HCT116 (cell line): ENCODE data around the gene HLA-DPA1. TPM values are rescaled to one million over a fixed set of nuclear protein-coding genes. Genes with fewer than 3 reads are reported as not detected.

ENCODE experiments used
- ATAC-seq: fragments of 200-7000 bp; cut with Tn5 transposase; 2 replicates; pipeline ENCODE4 v1.9.1; 2020; ENCODE audit warnings: mild to moderate bottlenecking, moderate library complexity
- BruUV-seq: library from RNA; stranded (reverse); fragments of 400-500 nt; replicated peaks from 2 replicates; lab custom pipeline; 2021; lab: Mats Ljungman, UMichigan
- CTCF ChIA-PET: fragments of 300-600 bp; sonication (Branson Sonifier 250); formaldehyde crosslinking; loops from one replicate; lab custom pipeline; 2021; ENCODE audit warnings: antibody characterized with exemption; lab: Charles Lee
- POLR2A ChIA-PET: fragments of 300-600, 350-600 bp; sonication (Branson Sonifier 250); formaldehyde crosslinking; loops from one replicate; lab custom pipeline; 2021; ENCODE audit warnings: antibody characterized with exemption; lab: Charles Lee
- RAD21 ChIA-PET, 2 experiments: fragments of 300-600 bp; sonication (Branson Sonifier 250); formaldehyde crosslinking; loops; one replicate each; lab custom pipeline; 2023; ENCODE audit warnings: low total read pairs in 2 of 2; ENCODE audit not compliant: uncharacterized antibody in 2 of 2, unreplicated experiment in 2 of 2, low non-redundant PET in 1 of 2; lab: Charles Lee
- DNase-seq: peaks from one replicate; pipeline ENCODE4 v3.0.0-alpha.2; 2010; ENCODE audit warnings: low read depth, low spot score
- H2AFZ ChIP-seq: fragments of 200-600 bp; shearing (Covaris generic), sonication (generic); 2 replicates; pipeline ENCODE4 v1.6.1; 2017; ENCODE audit warnings: low read depth, mixed run types, mixed read lengths, antibody characterized with exemption, low read length; ENCODE audit not compliant: poor library complexity, severe bottlenecking
- H3K27ac ChIP-seq: 2 replicates; pipeline ENCODE4 v1.5.1; 2012; ENCODE audit warnings: low read depth, low read length
- H3K27me3 ChIP-seq: fragments of 200-600 bp; sonication (generic); 2 replicates; pipeline ENCODE4 v1.6.1; 2016; ENCODE audit warnings: mixed run types, low read length, mixed read lengths; ENCODE audit not compliant: insufficient read depth
- H3K36me3 ChIP-seq, 2 experiments: fragments of 200-500 bp in 1 of 2; fragments of 200-600 bp in 1 of 2; sonication (Bioruptor generic) in 1 of 2; sonication (generic) in 1 of 2; 2 replicates each; pipeline versions ENCODE4 v1.5.1 to v1.6.1; 2014 to 2016; ENCODE audit warnings: low read length in 2 of 2, inconsistent platforms in 1 of 2, mixed read lengths in 1 of 2, mixed run types in 1 of 2; ENCODE audit not compliant: insufficient read depth in 2 of 2, control insufficient read depth in 1 of 2
- H3K4me1 ChIP-seq, 2 experiments: fragments of 200-600 bp in 1 of 2; sonication (generic) in 1 of 2; 2 replicates each; pipeline versions ENCODE4 v1.5.1 to v1.6.1; 2012 to 2017; ENCODE audit warnings: low read length in 2 of 2, inconsistent platforms in 1 of 2, mild to moderate bottlenecking in 1 of 2, mixed read lengths in 1 of 2, mixed run types in 1 of 2, moderate library complexity in 1 of 2; ENCODE audit not compliant: insufficient read depth in 2 of 2, control insufficient read depth in 1 of 2
- H3K4me2 ChIP-seq: fragments of 200-600 bp; sonication (generic); 2 replicates; pipeline ENCODE4 v1.6.1; 2017; ENCODE audit warnings: mixed run types, low read length, mixed read lengths
- H3K4me3 ChIP-seq, 2 experiments: fragments of 200-600 bp in 1 of 2; sonication (generic) in 1 of 2; replicated peaks in 1 of 2; 2 replicates each; pipeline ENCODE4 v1.5.1; 2011 to 2016; ENCODE audit warnings: low read length in 2 of 2, control low read depth in 1 of 2, low read depth in 1 of 2, mild to moderate bottlenecking in 1 of 2, mixed read lengths in 1 of 2, mixed run types in 1 of 2
- H3K79me2 ChIP-seq: fragments of 200-600 bp; sonication (generic); 2 replicates; pipeline ENCODE4 v1.6.1; 2017; ENCODE audit warnings: mild to moderate bottlenecking, mixed run types, low read length, moderate library complexity, mixed read lengths; ENCODE audit not compliant: insufficient read depth
- H3K9ac ChIP-seq: fragments of 200-600 bp; sonication (generic); 2 replicates; pipeline ENCODE4 v1.6.1; 2016; ENCODE audit warnings: low read length, mixed read lengths
- H3K9me2 ChIP-seq: fragments of 200-600 bp; sonication (generic), shearing (Covaris generic); 2 replicates; pipeline ENCODE4 v1.6.1; 2017; ENCODE audit warnings: mixed run types, mild to moderate bottlenecking, moderate library complexity; ENCODE audit not compliant: insufficient read depth
- H3K9me3 ChIP-seq, 2 experiments: fragments of 200-500 bp in 1 of 2; fragments of 200-600 bp in 1 of 2; sonication (Bioruptor generic) in 1 of 2; sonication (generic) in 1 of 2; 2 replicates each; pipeline ENCODE4 v1.6.1; 2014 to 2017; ENCODE audit warnings: low read length in 2 of 2, mixed read lengths in 2 of 2, inconsistent platforms in 1 of 2, low read depth in 1 of 2, mild to moderate bottlenecking in 1 of 2, mixed run types in 1 of 2, moderate library complexity in 1 of 2; ENCODE audit not compliant: control insufficient read depth in 1 of 2, insufficient read depth in 1 of 2
- H4K20me1 ChIP-seq: fragments of 200-600 bp; sonication (generic), shearing (Covaris generic); 2 replicates; pipeline ENCODE4 v1.6.1; 2017; ENCODE audit warnings: mixed run types, mild to moderate bottlenecking, moderate library complexity; ENCODE audit not compliant: insufficient read depth
- CBX3 ChIP-seq: IDR thresholded peaks from 2 replicates; pipeline ENCODE4 v1.6.1; 2012; ENCODE audit warnings: low read depth
- CEBPB ChIP-seq: IDR thresholded peaks from 2 replicates; pipeline ENCODE4 v1.6.1; 2012; ENCODE audit warnings: low read depth
- EGR1 ChIP-seq: IDR thresholded peaks from 2 replicates; pipeline ENCODE4 v1.6.1; 2012; ENCODE audit warnings: low read depth
- ELF1 ChIP-seq: IDR thresholded peaks from 2 replicates; pipeline ENCODE4 v1.6.1; 2012; ENCODE audit warnings: low read depth, borderline replicate concordance
- EZH2 ChIP-seq: fragments of 200-600 bp; sonication (generic); IDR thresholded peaks from 2 replicates; pipeline ENCODE4 v1.6.1; 2017; ENCODE audit warnings: antibody characterized with exemption, mixed run types
- FOSL1 ChIP-seq: IDR thresholded peaks from 2 replicates; pipeline ENCODE4 v1.6.1; 2012; ENCODE audit warnings: low read depth
- MAX ChIP-seq: IDR thresholded peaks from 2 replicates; pipeline ENCODE4 v1.6.1; 2012
- POLR2A ChIP-seq: IDR thresholded peaks from 2 replicates; pipeline ENCODE4 v1.7.0; 2011; ENCODE audit warnings: borderline replicate concordance; ENCODE audit not compliant: insufficient read depth, insufficient read length; ENCODE audit errors: extremely low read depth
- POLR2AphosphoS5 ChIP-seq: IDR thresholded peaks from 2 replicates; pipeline ENCODE4 v1.6.1; 2011; ENCODE audit warnings: mild to moderate bottlenecking, low read depth, low read length, moderate library complexity
- REST ChIP-seq: IDR thresholded peaks from 2 replicates; pipeline ENCODE4 v1.6.1; 2012; ENCODE audit warnings: low read depth
- SIN3A ChIP-seq: IDR thresholded peaks from 2 replicates; pipeline ENCODE4 v1.6.1; 2012; ENCODE audit warnings: low read depth
- SP1 ChIP-seq: IDR thresholded peaks from 2 replicates; pipeline ENCODE4 v1.6.1; 2012; ENCODE audit warnings: low read depth
- YY1 ChIP-seq: IDR thresholded peaks from 2 replicates; pipeline ENCODE4 v1.6.1; 2011; ENCODE audit warnings: low read length, low read depth, moderate library complexity, mild to moderate bottlenecking; ENCODE audit not compliant: insufficient replicate concordance; ENCODE audit errors: extremely low read depth
- ZFX ChIP-seq: fragments of 450-650 bp; IDR thresholded peaks from 2 replicates; pipeline ENCODE4 v1.6.1; 2017
- ZNF274 ChIP-seq: fragments of 200-500 bp; sonication (Bioruptor generic); IDR thresholded peaks from 2 replicates; pipeline ENCODE4 v1.6.1; 2014; ENCODE audit warnings: mild to moderate bottlenecking, low read depth, low read length, inconsistent platforms
- intact Hi-C: fragments of 100-400 bp; cut with micrococcal nuclease; formaldehyde crosslinking; loops from 2 replicates; pipeline ENCODE4 v1.10.0; 2022
- total RNA-seq: library from RNA; stranded (reverse); gene quantifications from one replicate; pipeline ENCODE4 v1.2.1, GENCODE V29; 2021; ENCODE audit not compliant: unreplicated experiment
- TF ChIP-seq, protein P1 (sequence below), 3 experiments: fragments of 200-600 bp in 1 of 3; sonication (generic) in 1 of 3; IDR thresholded peaks in 2 of 3; conservative IDR thresholded peaks in 1 of 3; 2 replicates each; pipeline ENCODE4 v1.5.1; 2012 to 2017; ENCODE audit warnings: low read depth in 2 of 3, low read length in 2 of 3, antibody characterized with exemption in 1 of 3, borderline replicate concordance in 1 of 3, control low read depth in 1 of 3, mild to moderate bottlenecking in 1 of 3, mixed read lengths in 1 of 3, mixed run types in 1 of 3, moderate library complexity in 1 of 3; ENCODE audit not compliant: insufficient read depth in 1 of 3

HLA-DPA1 gene
- total RNA-seq, 1 experiment from 2014 or later: 0.89 TPM

GRCh38 chr6:33040157-33040556, 33.3 kb downstream of the HLA-DPA1 start:
- BruUV-seq: no TSS peak
- no peak for DNase-seq
- no peaks in the 10 kb centered on the region for H3K4me1 ChIP-seq
- no peak overlapping the region for H2AFZ ChIP-seq
- H3K79me2 ChIP-seq: no peaks in the 10 kb centered on the region
- no peak for ATAC-seq
- no peaks in the 10 kb centered on the region for H4K20me1 ChIP-seq
- RAD21 ChIA-PET: no interaction called here
- H3K4me3 ChIP-seq: no peak overlapping the region
- H3K27me3 ChIP-seq: no peaks in the 10 kb centered on the region
- H3K9me2 ChIP-seq: no peaks in the 10 kb centered on the region
- H3K9me3 ChIP-seq: no peaks in the 10 kb centered on the region
- TF ChIP-seq SIN3A (no peak), ZFX (no peak), CEBPB (no peak), MAX (no peak)
- TF ChIP-seq, all 23 proteins: peak for 0
- Histone ChIP-seq H3K27ac (no peak overlapping the region), H3K4me2 (no peak overlapping the region), H3K9ac (no peak overlapping the region), H3K36me3 (no peaks in the 10 kb centered on the region)
- CTCF ChIA-PET: no interaction called here
- POLR2A ChIA-PET: no interaction called here
- intact Hi-C loops: no loop called here

DNA sequence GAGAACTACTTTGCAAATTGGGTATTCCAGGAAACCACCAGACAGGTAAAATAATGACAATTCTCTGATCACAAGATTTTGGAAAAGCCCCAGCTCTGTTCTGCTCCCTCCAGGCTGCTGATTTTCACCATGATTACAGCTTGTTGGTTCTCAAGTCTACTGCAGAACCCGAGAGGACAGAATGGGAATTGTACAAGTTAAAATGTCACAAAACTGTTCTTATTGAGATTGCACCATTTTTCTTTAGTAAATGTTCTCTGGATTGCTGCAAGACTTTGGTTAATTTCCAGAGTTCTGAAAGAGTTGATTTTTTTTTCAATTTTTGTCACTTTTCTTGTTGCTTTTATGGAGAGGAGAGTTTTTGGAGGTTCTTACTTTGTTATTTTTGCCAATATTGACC, 36.9 kb downstream of the HLA-DPA1 start:
- no peaks in the 10 kb centered on the region for H3K27me3 ChIP-seq
- H4K20me1 ChIP-seq: no peaks in the 10 kb centered on the region
- H3K9me2 ChIP-seq: no peaks in the 10 kb centered on the region
- POLR2A ChIA-PET: no interaction called here
- BruUV-seq: no TSS peak
- no peaks in the 10 kb centered on the region for H3K79me2 ChIP-seq
- TF ChIP-seq CBX3 (no peak), CEBPB (no peak), POLR2AphosphoS5 (no peak), ZNF274 (no peak), SIN3A (no peak), ZFX (no peak), FOSL1 (no peak), ELF1 (no peak), YY1 (no peak), SP1 (no peak), EGR1 (no peak), EZH2 (no peak), MAX (no peak), POLR2A (no peak), REST (no peak)
- TF ChIP-seq, protein P1, sequence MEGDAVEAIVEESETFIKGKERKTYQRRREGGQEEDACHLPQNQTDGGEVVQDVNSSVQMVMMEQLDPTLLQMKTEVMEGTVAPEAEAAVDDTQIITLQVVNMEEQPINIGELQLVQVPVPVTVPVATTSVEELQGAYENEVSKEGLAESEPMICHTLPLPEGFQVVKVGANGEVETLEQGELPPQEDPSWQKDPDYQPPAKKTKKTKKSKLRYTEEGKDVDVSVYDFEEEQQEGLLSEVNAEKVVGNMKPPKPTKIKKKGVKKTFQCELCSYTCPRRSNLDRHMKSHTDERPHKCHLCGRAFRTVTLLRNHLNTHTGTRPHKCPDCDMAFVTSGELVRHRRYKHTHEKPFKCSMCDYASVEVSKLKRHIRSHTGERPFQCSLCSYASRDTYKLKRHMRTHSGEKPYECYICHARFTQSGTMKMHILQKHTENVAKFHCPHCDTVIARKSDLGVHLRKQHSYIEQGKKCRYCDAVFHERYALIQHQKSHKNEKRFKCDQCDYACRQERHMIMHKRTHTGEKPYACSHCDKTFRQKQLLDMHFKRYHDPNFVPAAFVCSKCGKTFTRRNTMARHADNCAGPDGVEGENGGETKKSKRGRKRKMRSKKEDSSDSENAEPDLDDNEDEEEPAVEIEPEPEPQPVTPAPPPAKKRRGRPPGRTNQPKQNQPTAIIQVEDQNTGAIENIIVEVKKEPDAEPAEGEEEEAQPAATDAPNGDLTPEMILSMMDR (IDR thresholded peaks at IDR 0.05 in 2 of 3, conservative IDR thresholded peaks at IDR 0.05 in 1 of 3; ENCODE audit: borderline replicate concordance in 1 of 3, insufficient read depth in 1 of 3, low read depth in 2 of 3, low read length in 2 of 3): no peak
- TF ChIP-seq, all 23 proteins: peak for 0
- intact Hi-C loops: no loop called here
- ATAC-seq (no peak), DNase-seq (no peak)
- no peak overlapping the region for H3K4me3 ChIP-seq
- RAD21 ChIA-PET: no interaction called here
- no peak overlapping the region for H3K27ac ChIP-seq
- CTCF ChIA-PET: no interaction called here
- no peak overlapping the region for H3K4me2 ChIP-seq
- no peaks in the 10 kb centered on the region for H3K9me3 ChIP-seq
- no peaks in the 10 kb centered on the region for H3K4me1 ChIP-seq
- no peak overlapping the region for H3K9ac ChIP-seq
- no peak overlapping the region for H2AFZ ChIP-seq
- no peaks in the 10 kb centered on the region for H3K36me3 ChIP-seq
